Measurements from ENCODE around the gene CCDC71. TPM values are rescaled to one million over a fixed set of nuclear protein-coding genes. Genes with fewer than 3 reads are reported as not detected.

Gene CCDC71
- total and polyA plus RNA-seq, 2 experiments from 2014 or later, result 0.60 to 36.5 TPM

- TF ChIP-seq EZH2 (IDR thresholded peaks at IDR 0.05; ENCODE audit: borderline replicate concordance) (no peak), EZH2phosphoT487 (IDR thresholded peaks at IDR 0.05; ENCODE audit: low read depth, severe bottlenecking, unreplicated experiment) (no peak), CTCF (IDR thresholded peaks at IDR 0.05; ENCODE audit: poor library complexity) (no peak)
- WGBS (ENCODE audit: low lambda C conversion rate, missing lambda C conversion rate), result 68% methylated on average over 6 of the region's 6 CpGs
- H3K4me1 ChIP-seq (ENCODE audit: insufficient read depth), result no peaks in the 10 kb centered on the region
- no peak overlapping the region for H3K4me3 ChIP-seq
- H3K36me3 ChIP-seq (replicated peaks; ENCODE audit: insufficient read depth, low read depth), result no peaks in the 10 kb centered on the region
- no peaks in the 10 kb centered on the region for H4K20me1 ChIP-seq (ENCODE audit: insufficient read depth, poor library complexity, severe bottlenecking)
- DNase-seq (ENCODE audit: low spot score), result no peak
- H3K27ac ChIP-seq, result no peak overlapping the region
- no peaks in the 10 kb centered on the region for H3K9me3 ChIP-seq (ENCODE audit: low read depth)
- no peaks in the 10 kb centered on the region for H3K79me2 ChIP-seq
- no peaks in the 10 kb centered on the region for H3K27me3 ChIP-seq
- no peaks in the 10 kb centered on the region for H3K9me2 ChIP-seq (replicated peaks; ENCODE audit: insufficient read depth)
- no peak overlapping the region for H2AFZ ChIP-seq
- H3K4me2 ChIP-seq, result no peak overlapping the region
These were observed 15.2 kb upstream of the CCDC71 start for GRCh38 chr3:49181351-49181750.

- no peak for TF ChIP-seq CTCF (IDR thresholded peaks at IDR 0.05; ENCODE audit: poor library complexity)
- no peak for TF ChIP-seq EZH2 (IDR thresholded peaks at IDR 0.05; ENCODE audit: borderline replicate concordance)
- no peak for TF ChIP-seq EZH2phosphoT487 (IDR thresholded peaks at IDR 0.05; ENCODE audit: low read depth, severe bottlenecking, unreplicated experiment)
These were observed 14.0 kb upstream of the CCDC71 start for GRCh38 chr3:49180116-49180515.

GRCh38 chr3:49177073-49177472 lies 10.9 kb upstream of the CCDC71 start:
- Histone ChIP-seq H3K9me3 (ENCODE audit: low read depth) (no peaks in the 10 kb centered on the region), H3K4me3 (no peak overlapping the region), H3K9me2 (replicated peaks; ENCODE audit: insufficient read depth) (no peaks in the 10 kb centered on the region), H3K4me1 (ENCODE audit: insufficient read depth) (peaks cover 24% of the 10 kb centered on the region), H3K4me2 (no peak overlapping the region), H3K27me3 (no peaks in the 10 kb centered on the region), H4K20me1 (ENCODE audit: insufficient read depth, poor library complexity, severe bottlenecking) (peaks cover 8% of the 10 kb centered on the region), H2AFZ (no peak overlapping the region), H3K27ac (no peak overlapping the region), H3K79me2 (peaks cover 27% of the 10 kb centered on the region), H3K36me3 (replicated peaks; ENCODE audit: insufficient read depth, low read depth) (no peaks in the 10 kb centered on the region)
- no peak for TF ChIP-seq CTCF (IDR thresholded peaks at IDR 0.05; ENCODE audit: poor library complexity)
- DNase-seq (ENCODE audit: low spot score), result no peak
- 98% methylated on average over 2 of the region's 2 CpGs for WGBS (ENCODE audit: low lambda C conversion rate, missing lambda C conversion rate)

More at GRCh38 chr3:49180116-49180515, 14.0 kb upstream of the CCDC71 start:
- Histone ChIP-seq H3K27ac (no peak overlapping the region), H3K9me2 (replicated peaks; ENCODE audit: insufficient read depth) (no peaks in the 10 kb centered on the region), H3K4me2 (no peak overlapping the region), H3K79me2 (peaks cover 1% of the 10 kb centered on the region), H3K36me3 (replicated peaks; ENCODE audit: insufficient read depth, low read depth) (no peaks in the 10 kb centered on the region), H4K20me1 (ENCODE audit: insufficient read depth, poor library complexity, severe bottlenecking) (no peaks in the 10 kb centered on the region), H2AFZ (no peak overlapping the region), H3K27me3 (no peaks in the 10 kb centered on the region), H3K4me1 (ENCODE audit: insufficient read depth) (no peaks in the 10 kb centered on the region), H3K4me3 (no peak overlapping the region), H3K9me3 (ENCODE audit: low read depth) (no peaks in the 10 kb centered on the region)
- no peak for DNase-seq (ENCODE audit: low spot score)

- 84% methylated on average over 8 of the region's 8 CpGs for WGBS (ENCODE audit: low lambda C conversion rate, missing lambda C conversion rate)
- Histone ChIP-seq H3K4me1 (ENCODE audit: insufficient read depth) (peaks cover 28% of the 10 kb centered on the region), H3K27me3 (no peaks in the 10 kb centered on the region), H2AFZ (no peak overlapping the region), H3K79me2 (peaks cover 37% of the 10 kb centered on the region), H3K27ac (no peak overlapping the region), H3K9me3 (ENCODE audit: low read depth) (no peaks in the 10 kb centered on the region), H3K9me2 (replicated peaks; ENCODE audit: insufficient read depth) (no peaks in the 10 kb centered on the region), H4K20me1 (ENCODE audit: insufficient read depth, poor library complexity, severe bottlenecking) (peaks cover 8% of the 10 kb centered on the region), H3K36me3 (replicated peaks; ENCODE audit: insufficient read depth, low read depth) (no peaks in the 10 kb centered on the region), H3K4me2 (no peak overlapping the region), H3K4me3 (no peak overlapping the region)
- TF ChIP-seq EZH2phosphoT487 (IDR thresholded peaks at IDR 0.05; ENCODE audit: low read depth, severe bottlenecking, unreplicated experiment) (no peak), CTCF (IDR thresholded peaks at IDR 0.05; ENCODE audit: poor library complexity) (no peak), EZH2 (IDR thresholded peaks at IDR 0.05; ENCODE audit: borderline replicate concordance) (no peak)
- no peak for DNase-seq (ENCODE audit: low spot score)
These were observed 9.4 kb upstream of the CCDC71 start for GRCh38 chr3:49175530-49175929.

Measured in hepatocyte (in vitro differentiated cells).